ENCODE results near the gene ARHGEF38.

Gene ARHGEF38

GRCh38 chr4:105560421-105560848 is 8.0 kb downstream of the ARHGEF38 start:
- no peak for DNase-seq (ENCODE audit: low read depth in 2 of 2)

GRCh38 chr4:105563352-105563751 is 10.9 kb downstream of the ARHGEF38 start:
- DNase-seq (ENCODE audit: low read depth in 2 of 2): no peak

- no peak for DNase-seq (ENCODE audit: low read depth in 2 of 2)
Observed at GRCh38 chr4:105568584-105568983, 16.2 kb downstream of the ARHGEF38 start.

GRCh38 chr4:105569057-105569865 is 16.8 kb downstream of the ARHGEF38 start:
- no peak for DNase-seq (ENCODE audit: low read depth in 2 of 2)

- DNase-seq (ENCODE audit: low read depth in 2 of 2): no peak
Observed at GRCh38 chr4:105569866-105570236, 17.4 kb downstream of the ARHGEF38 start.

GRCh38 chr4:105572296-105572695 is 19.9 kb downstream of the ARHGEF38 start:
- no peak for DNase-seq (ENCODE audit: low read depth in 2 of 2)

- no peak for DNase-seq (ENCODE audit: low read depth in 2 of 2)
Observed at GRCh38 chr4:105586638-105587328, 34.4 kb downstream of the ARHGEF38 start.

GRCh38 chr4:105587841-105588240 is 35.4 kb downstream of the ARHGEF38 start:
- DNase-seq (ENCODE audit: low read depth in 2 of 2): no peak

GRCh38 chr4:105588252-105588651 is 35.8 kb downstream of the ARHGEF38 start:
- no peak for DNase-seq (ENCODE audit: low read depth in 2 of 2)

- no peak for DNase-seq (ENCODE audit: low read depth in 2 of 2)
Observed at GRCh38 chr4:105591573-105591972, 39.2 kb downstream of the ARHGEF38 start.

- no peak for DNase-seq (ENCODE audit: low read depth in 2 of 2)
Observed at GRCh38 chr4:105594099-105595010, 41.9 kb downstream of the ARHGEF38 start.

- DNase-seq (ENCODE audit: low read depth in 2 of 2): no peak
Observed at GRCh38 chr4:105596684-105597083, 44.3 kb downstream of the ARHGEF38 start.

GRCh38 chr4:105598052-105598451 is 45.6 kb downstream of the ARHGEF38 start:
- no peak for DNase-seq (ENCODE audit: low read depth in 2 of 2)

- no peak for DNase-seq (ENCODE audit: low read depth in 2 of 2)
Observed at GRCh38 chr4:105598787-105599186, 46.4 kb downstream of the ARHGEF38 start.

GRCh38 chr4:105599482-105599881 is 47.1 kb downstream of the ARHGEF38 start:
- no peak for DNase-seq (ENCODE audit: low read depth in 2 of 2)

GRCh38 chr4:105599932-105600655 is 47.7 kb downstream of the ARHGEF38 start:
- no peak for DNase-seq (ENCODE audit: low read depth in 2 of 2)

- DNase-seq (ENCODE audit: low read depth in 2 of 2): no peak
Observed at GRCh38 chr4:105600951-105601350, 48.5 kb downstream of the ARHGEF38 start.

- DNase-seq (ENCODE audit: low read depth in 2 of 2): no peak
Observed at GRCh38 chr4:105601406-105601805, 49.0 kb downstream of the ARHGEF38 start.

- DNase-seq (ENCODE audit: low read depth in 2 of 2): no peak
Observed at GRCh38 chr4:105603158-105603557, 50.7 kb downstream of the ARHGEF38 start.

GRCh38 chr4:105605493-105605892 is 53.1 kb downstream of the ARHGEF38 start:
- DNase-seq (ENCODE audit: low read depth in 2 of 2): no peak

- DNase-seq (ENCODE audit: low read depth in 2 of 2): no peak
Observed at GRCh38 chr4:105607876-105608275, 55.5 kb downstream of the ARHGEF38 start.

All from stimulated activated CD8-positive, alpha-beta memory T cell treated with anti-CD3 and anti-CD28 coated beads, Interleukin-7, amount 100 ng/mL, for 4 hours (primary cell).